Lung (tissue), 12 donors: ENCODE measurements around the gene TSPYL2. TPM values are rescaled to one million over a fixed set of nuclear protein-coding genes. Genes with fewer than 3 reads are reported as not detected.

Experiments
- ATAC-seq: fragments of 200-7000 bp; cut with Tn5 transposase; one replicate; pipeline ENCODE4 v1.9.1; 2020; ENCODE audit warnings: moderate number of reproducible peaks; ENCODE audit not compliant: insufficient read depth, low FRiP score
- DNase-seq, 3 donors: peaks; one replicate each; pipeline ENCODE4 v3.0.0-alpha.2; 2013 to 2017
- H3K27ac ChIP-seq, 2 donors: one replicate each; pipeline ENCODE4 v1.5.1; 2013; ENCODE audit warnings: mild to moderate bottlenecking in 2 of 2, moderate library complexity in 2 of 2, control low read depth in 1 of 2, inconsistent platforms in 1 of 2, low read depth in 1 of 2, low read length in 1 of 2
- H3K27me3 ChIP-seq, 3 donors: one replicate each; pipeline ENCODE4 v1.5.1; 2013; ENCODE audit warnings: low read length in 2 of 3; ENCODE audit not compliant: control insufficient read depth in 3 of 3, insufficient read depth in 3 of 3
- H3K36me3 ChIP-seq, 4 donors: one replicate each; pipeline ENCODE4 v1.5.1; 2013; ENCODE audit warnings: low read length in 4 of 4, mild to moderate bottlenecking in 1 of 4, moderate library complexity in 1 of 4; ENCODE audit not compliant: control insufficient read depth in 4 of 4, insufficient read depth in 4 of 4
- H3K4me1 ChIP-seq, 5 donors: one replicate each; pipeline ENCODE4 v1.5.1; 2013; ENCODE audit warnings: low read length in 5 of 5, mild to moderate bottlenecking in 2 of 5, moderate library complexity in 1 of 5; ENCODE audit not compliant: control insufficient read depth in 5 of 5, insufficient read depth in 5 of 5
- H3K4me3 ChIP-seq: one replicate; pipeline ENCODE4 v1.5.1; 2013; ENCODE audit warnings: mild to moderate bottlenecking, control low read depth, moderate library complexity
- H3K9ac ChIP-seq, 2 donors: one replicate each; pipeline ENCODE4 v1.5.1; 2013; ENCODE audit warnings: low read length in 2 of 2, control low read depth in 1 of 2; ENCODE audit not compliant: insufficient read depth in 1 of 2
- H3K9me3 ChIP-seq, 4 donors: one replicate each; pipeline ENCODE4 v1.5.1; 2013; ENCODE audit warnings: low read length in 3 of 4, mild to moderate bottlenecking in 1 of 4, moderate library complexity in 1 of 4; ENCODE audit not compliant: control insufficient read depth in 4 of 4, insufficient read depth in 3 of 4
- WGBS, 2 donors: extraction: QIAGEN DNeasy Blood & Tissue Kit; methylation state at CpG; one replicate each; pipeline ENCODE4 v1.1.7; 2013; 5-methylcytosine and 5-hydroxymethylcytosine counted together
- polyA plus RNA-seq, 2 donors: library from polyadenylated mRNA; stranded (reverse); fragments of 200-250 nt; gene quantifications; one replicate each; pipeline ENCODE4 v1.2.1, GENCODE V29; 2013
- total RNA-seq, 2 donors: library from RNA; depleted of rRNA in 1 of 2; stranded (reverse); fragments of >200 nt in 1 of 2; gene quantifications; one replicate each; pipeline ENCODE4 v1.2.1, GENCODE V29; 2014 to 2021
- TF ChIP-seq, protein P1 (sequence below): IDR thresholded peaks from 2 replicates; pipeline ENCODE4 v1.5.1; 2012; ENCODE audit warnings: mild to moderate bottlenecking; ENCODE audit errors: control extremely low read depth, extremely low read depth
- donor health status: control.
- donor health status: control.
- donor health status: Bipolar disorder and iron deficiency.
- donor health status: healthy.
- donor health status: DM: yes; HTN: yes; CAD: no.

Gene TSPYL2
- total and polyA plus RNA-seq, 4 donors, result 20.8 to 66.2 (median 36.7) TPM

DNA sequence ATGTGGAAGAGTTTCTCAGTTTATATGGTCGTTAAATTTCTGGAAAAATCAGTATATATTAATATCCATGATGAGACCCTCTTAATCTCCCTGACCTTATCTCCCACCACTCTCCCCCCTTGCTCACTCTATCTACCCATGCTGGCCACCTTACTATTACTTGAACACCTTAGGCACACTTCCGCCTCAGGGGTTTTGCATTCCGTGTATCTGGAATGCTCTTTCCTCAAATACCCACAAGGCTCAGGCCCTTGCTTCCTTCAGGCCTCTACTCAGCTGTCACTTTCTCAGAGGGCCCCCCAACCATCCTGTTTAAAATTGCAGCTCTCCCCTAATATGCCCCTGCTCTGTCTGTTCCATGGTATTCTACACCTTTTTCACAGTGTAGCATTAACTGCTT is 13.6 kb downstream of the TSPYL2 start:
- Histone ChIP-seq H3K9me3 (no peaks in the 10 kb centered on the region), H3K4me3 (no peak overlapping the region), H3K27ac (no peak overlapping the region), H3K9ac (no peak overlapping the region), H3K27me3 (peaks cover 3 to 12% (median 3%) of the 10 kb centered on the region in 3 donors), H3K36me3 (peaks cover 0 to 3% (median 0%) of the 10 kb centered on the region in 4 donors), H3K4me1 (peaks cover 0 to 7% (median 0%) of the 10 kb centered on the region in 5 donors)
- DNase-seq (no peak), ATAC-seq (no peak)
- 75 to 86% methylated on average over 3 of the region's 3 CpGs for WGBS, 2 donors
- TF ChIP-seq, protein P1, sequence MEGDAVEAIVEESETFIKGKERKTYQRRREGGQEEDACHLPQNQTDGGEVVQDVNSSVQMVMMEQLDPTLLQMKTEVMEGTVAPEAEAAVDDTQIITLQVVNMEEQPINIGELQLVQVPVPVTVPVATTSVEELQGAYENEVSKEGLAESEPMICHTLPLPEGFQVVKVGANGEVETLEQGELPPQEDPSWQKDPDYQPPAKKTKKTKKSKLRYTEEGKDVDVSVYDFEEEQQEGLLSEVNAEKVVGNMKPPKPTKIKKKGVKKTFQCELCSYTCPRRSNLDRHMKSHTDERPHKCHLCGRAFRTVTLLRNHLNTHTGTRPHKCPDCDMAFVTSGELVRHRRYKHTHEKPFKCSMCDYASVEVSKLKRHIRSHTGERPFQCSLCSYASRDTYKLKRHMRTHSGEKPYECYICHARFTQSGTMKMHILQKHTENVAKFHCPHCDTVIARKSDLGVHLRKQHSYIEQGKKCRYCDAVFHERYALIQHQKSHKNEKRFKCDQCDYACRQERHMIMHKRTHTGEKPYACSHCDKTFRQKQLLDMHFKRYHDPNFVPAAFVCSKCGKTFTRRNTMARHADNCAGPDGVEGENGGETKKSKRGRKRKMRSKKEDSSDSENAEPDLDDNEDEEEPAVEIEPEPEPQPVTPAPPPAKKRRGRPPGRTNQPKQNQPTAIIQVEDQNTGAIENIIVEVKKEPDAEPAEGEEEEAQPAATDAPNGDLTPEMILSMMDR, result no peak

DNA sequence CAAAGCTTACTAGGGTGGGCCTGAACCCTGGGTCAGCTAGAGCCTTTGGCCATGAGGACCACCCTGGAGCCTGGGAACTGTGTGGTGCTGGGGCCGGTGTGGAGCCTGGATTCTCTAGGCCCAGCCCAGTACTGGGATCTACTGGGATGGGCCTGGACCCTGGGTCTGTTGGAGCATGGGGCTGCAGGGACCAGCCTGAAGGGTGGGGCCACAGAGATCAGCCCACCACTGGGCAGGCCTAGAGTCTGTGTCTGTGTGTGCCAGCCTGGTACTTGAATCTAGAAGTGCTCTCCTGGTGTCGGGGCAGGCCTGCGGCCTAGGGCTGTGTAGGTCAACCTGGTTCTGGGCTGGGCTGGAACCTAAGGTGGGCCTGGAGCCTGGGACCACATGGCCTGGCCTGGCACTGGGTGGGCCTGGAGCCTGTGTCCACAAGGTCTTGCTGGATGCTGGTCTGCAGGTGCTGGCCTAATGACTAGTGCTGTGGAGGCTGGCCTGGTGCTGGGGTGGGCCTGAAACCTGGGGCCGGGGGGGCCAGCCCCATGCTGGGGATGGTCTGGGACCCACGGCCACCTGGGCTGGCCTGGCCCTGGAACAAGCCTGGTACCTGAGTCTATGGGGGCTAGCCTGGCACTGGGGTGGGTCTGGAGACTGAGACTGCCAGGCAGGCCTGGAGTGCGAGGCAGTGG is 32.8 kb downstream of the TSPYL2 start:
- 82 to 100% methylated on average over 1 to 6 of the region's 6 CpGs for whole genome bisulfite sequencing, 2 donors
- Histone ChIP-seq H3K36me3 (peaks cover 0 to 6% (median 3%) of the 10 kb centered on the region in 4 donors), H3K4me3 (no peak overlapping the region), H3K4me1 (peaks cover 0 to 6% (median 0%) of the 10 kb centered on the region in 5 donors), H3K9me3 (peaks cover 0 to 6% (median 0%) of the 10 kb centered on the region in 4 donors), H3K9ac (no peak overlapping the region), H3K27me3 (peaks cover 0 to 20% (median 10%) of the 10 kb centered on the region in 3 donors), H3K27ac (no peak overlapping the region)
- TF ChIP-seq, protein P1, result no peak
- ATAC-seq (no peak), DNase-seq (no peak)

DNA sequence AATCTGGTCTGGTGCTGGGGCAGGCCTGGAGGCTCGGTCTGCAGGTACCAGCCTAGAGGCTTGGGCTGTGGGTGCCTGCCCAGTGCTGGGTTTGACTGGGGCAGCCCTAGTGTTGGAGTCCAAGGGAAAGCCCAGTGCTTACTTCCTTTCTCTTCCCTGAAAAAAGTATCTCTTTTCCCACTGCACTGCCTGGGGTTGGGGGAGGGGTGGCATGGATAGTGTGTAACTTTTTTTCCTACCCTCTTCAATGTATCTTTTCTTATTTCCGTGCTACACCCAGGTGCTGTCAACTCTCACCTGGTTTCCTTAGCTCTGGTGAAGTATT is 33.3 kb downstream of the TSPYL2 start:
- Histone ChIP-seq H3K9me3 (peaks cover 0 to 6% (median 0%) of the 10 kb centered on the region in 4 donors), H3K36me3 (peaks cover 0 to 6% (median 3%) of the 10 kb centered on the region in 4 donors), H3K27ac (peak overlapping the region in 1 of 2 donors; percentile 36), H3K4me3 (no peak overlapping the region), H3K4me1 (peaks cover 0 to 6% (median 0%) of the 10 kb centered on the region in 5 donors), H3K9ac (no peak overlapping the region), H3K27me3 (peaks cover 0 to 20% (median 10%) of the 10 kb centered on the region in 3 donors)
- ATAC-seq (no peak), DNase-seq (no peak)
- 70 to 93% methylated on average over 2 of the region's 2 CpGs for WGBS, 2 donors
- TF ChIP-seq, protein P1, result no peak
